ENCODE results near the gene CYP46A1.

The CYP46A1 gene

GRCh38 chr14:99670361-99671234 is 13.5 kb upstream of the CYP46A1 start:
- Histone ChIP-seq H3K27me3 (ENCODE audit: control insufficient read depth, insufficient read depth, low read length) (no peaks in the 10 kb centered on the region), H3K4me1 (ENCODE audit: control insufficient read depth, insufficient read depth, low read length) (no peaks in the 10 kb centered on the region), H3K36me3 (ENCODE audit: control insufficient read depth, insufficient read depth, low read length) (no peaks in the 10 kb centered on the region), H3K27ac (ENCODE audit: low read depth, low read length) (no peak overlapping the region), H3K4me3 (ENCODE audit: low read length) (no peak overlapping the region), H3K9ac (ENCODE audit: low read length) (no peak overlapping the region)

- H3K36me3 ChIP-seq (ENCODE audit: control insufficient read depth, insufficient read depth, low read length), result no peaks in the 10 kb centered on the region
- H3K4me3 ChIP-seq (ENCODE audit: low read length), result no peak overlapping the region
- H3K4me1 ChIP-seq (ENCODE audit: control insufficient read depth, insufficient read depth, low read length), result no peaks in the 10 kb centered on the region
- H3K27ac ChIP-seq (ENCODE audit: low read depth, low read length), result no peak overlapping the region
- H3K9ac ChIP-seq (ENCODE audit: low read length), result no peak overlapping the region
- no peaks in the 10 kb centered on the region for H3K27me3 ChIP-seq (ENCODE audit: control insufficient read depth, insufficient read depth, low read length)
Observed at GRCh38 chr14:99671235-99672224, 12.6 kb upstream of the CYP46A1 start.

- Histone ChIP-seq H3K4me1 (ENCODE audit: control insufficient read depth, insufficient read depth, low read length) (no peaks in the 10 kb centered on the region), H3K36me3 (ENCODE audit: control insufficient read depth, insufficient read depth, low read length) (no peaks in the 10 kb centered on the region), H3K27ac (ENCODE audit: low read depth, low read length) (no peak overlapping the region), H3K27me3 (ENCODE audit: control insufficient read depth, insufficient read depth, low read length) (no peaks in the 10 kb centered on the region), H3K9ac (ENCODE audit: low read length) (no peak overlapping the region), H3K4me3 (ENCODE audit: low read length) (no peak overlapping the region)
Observed at GRCh38 chr14:99672506-99673304, 11.4 kb upstream of the CYP46A1 start.

GRCh38 chr14:99673305-99674063 is 10.6 kb upstream of the CYP46A1 start:
- no peaks in the 10 kb centered on the region for H3K27me3 ChIP-seq (ENCODE audit: control insufficient read depth, insufficient read depth, low read length)
- H3K4me1 ChIP-seq (ENCODE audit: control insufficient read depth, insufficient read depth, low read length), result no peaks in the 10 kb centered on the region
- no peak overlapping the region for H3K27ac ChIP-seq (ENCODE audit: low read depth, low read length)
- no peak overlapping the region for H3K4me3 ChIP-seq (ENCODE audit: low read length)
- no peak overlapping the region for H3K9ac ChIP-seq (ENCODE audit: low read length)
- no peaks in the 10 kb centered on the region for H3K36me3 ChIP-seq (ENCODE audit: control insufficient read depth, insufficient read depth, low read length)

GRCh38 chr14:99674064-99674650 is 9.9 kb upstream of the CYP46A1 start:
- no peak overlapping the region for H3K4me3 ChIP-seq (ENCODE audit: low read length)
- H3K27ac ChIP-seq (ENCODE audit: low read depth, low read length), result no peak overlapping the region
- no peaks in the 10 kb centered on the region for H3K4me1 ChIP-seq (ENCODE audit: control insufficient read depth, insufficient read depth, low read length)
- H3K27me3 ChIP-seq (ENCODE audit: control insufficient read depth, insufficient read depth, low read length), result no peaks in the 10 kb centered on the region
- H3K9ac ChIP-seq (ENCODE audit: low read length), result no peak overlapping the region
- no peaks in the 10 kb centered on the region for H3K36me3 ChIP-seq (ENCODE audit: control insufficient read depth, insufficient read depth, low read length)

- Histone ChIP-seq H3K9ac (ENCODE audit: low read length) (no peak overlapping the region), H3K36me3 (ENCODE audit: control insufficient read depth, insufficient read depth, low read length) (no peaks in the 10 kb centered on the region), H3K27ac (ENCODE audit: low read depth, low read length) (no peak overlapping the region), H3K27me3 (ENCODE audit: control insufficient read depth, insufficient read depth, low read length) (no peaks in the 10 kb centered on the region), H3K4me1 (ENCODE audit: control insufficient read depth, insufficient read depth, low read length) (no peaks in the 10 kb centered on the region), H3K4me3 (ENCODE audit: low read length) (no peak overlapping the region)
Observed at GRCh38 chr14:99674776-99675381, 9.2 kb upstream of the CYP46A1 start.

- Histone ChIP-seq H3K4me1 (ENCODE audit: control insufficient read depth, insufficient read depth, low read length) (no peaks in the 10 kb centered on the region), H3K27me3 (ENCODE audit: control insufficient read depth, insufficient read depth, low read length) (no peaks in the 10 kb centered on the region), H3K9ac (ENCODE audit: low read length) (no peak overlapping the region), H3K27ac (ENCODE audit: low read depth, low read length) (no peak overlapping the region), H3K36me3 (ENCODE audit: control insufficient read depth, insufficient read depth, low read length) (no peaks in the 10 kb centered on the region), H3K4me3 (ENCODE audit: low read length) (no peak overlapping the region)
Observed at GRCh38 chr14:99675382-99675835, 8.7 kb upstream of the CYP46A1 start.

GRCh38 chr14:99675951-99676350 is 8.1 kb upstream of the CYP46A1 start:
- no peaks in the 10 kb centered on the region for H3K36me3 ChIP-seq (ENCODE audit: control insufficient read depth, insufficient read depth, low read length)

GRCh38 chr14:99676657-99677056 is 7.4 kb upstream of the CYP46A1 start:
- Histone ChIP-seq H3K4me3 (ENCODE audit: low read length) (no peak overlapping the region), H3K27me3 (ENCODE audit: control insufficient read depth, insufficient read depth, low read length) (no peaks in the 10 kb centered on the region), H3K27ac (ENCODE audit: low read depth, low read length) (no peak overlapping the region), H3K4me1 (ENCODE audit: control insufficient read depth, insufficient read depth, low read length) (no peaks in the 10 kb centered on the region), H3K36me3 (ENCODE audit: control insufficient read depth, insufficient read depth, low read length) (no peaks in the 10 kb centered on the region), H3K9ac (ENCODE audit: low read length) (no peak overlapping the region)

More at GRCh38 chr14:99675951-99676350, 8.1 kb upstream of the CYP46A1 start:
- Histone ChIP-seq H3K9ac (ENCODE audit: low read length) (no peak overlapping the region), H3K4me1 (ENCODE audit: control insufficient read depth, insufficient read depth, low read length) (no peaks in the 10 kb centered on the region), H3K27ac (ENCODE audit: low read depth, low read length) (no peak overlapping the region), H3K4me3 (ENCODE audit: low read length) (no peak overlapping the region), H3K27me3 (ENCODE audit: control insufficient read depth, insufficient read depth, low read length) (no peaks in the 10 kb centered on the region)

- H3K4me3 ChIP-seq (ENCODE audit: low read length), result no peak overlapping the region
- H3K27me3 ChIP-seq (ENCODE audit: control insufficient read depth, insufficient read depth, low read length), result no peaks in the 10 kb centered on the region
- no peaks in the 10 kb centered on the region for H3K36me3 ChIP-seq (ENCODE audit: control insufficient read depth, insufficient read depth, low read length)
- no peaks in the 10 kb centered on the region for H3K4me1 ChIP-seq (ENCODE audit: control insufficient read depth, insufficient read depth, low read length)
- no peak overlapping the region for H3K9ac ChIP-seq (ENCODE audit: low read length)
- no peak overlapping the region for H3K27ac ChIP-seq (ENCODE audit: low read depth, low read length)
Observed at GRCh38 chr14:99677231-99678140, 6.6 kb upstream of the CYP46A1 start.

All from rectal smooth muscle tissue (tissue), 1 donor.